ENCODE measurements around the gene DPPA3. TPM values are rescaled to one million over a fixed set of nuclear protein-coding genes. Genes with fewer than 3 reads are reported as not detected.

Gene DPPA3
- total RNA-seq, 2 donors from 2014 or later, result 1.3 to 4.6 TPM

- Mint-ChIP-seq H3K27me3 (ENCODE audit: insufficient read depth) (no peaks in the 10 kb centered on the region), H3K4me3 (no peak overlapping the region), H3K36me3 (ENCODE audit: low read depth) (no peaks in the 10 kb centered on the region), H3K27ac (no peak overlapping the region), H3K4me1 (peaks cover 19% of the 10 kb centered on the region), H3K9me3 (no peaks in the 10 kb centered on the region)
- Histone ChIP-seq H3K27me3 (ENCODE audit: control insufficient read depth, insufficient read depth, low read length, poor library complexity, severe bottlenecking) (no peaks in the 10 kb centered on the region), H3K9me3 (ENCODE audit: control insufficient read depth, low read length) (no peaks in the 10 kb centered on the region), H3K36me3 (ENCODE audit: control insufficient read depth, insufficient read depth, low read length) (no peaks in the 10 kb centered on the region), H3K4me3 (ENCODE audit: low read length) (no peak overlapping the region), H3K9ac (ENCODE audit: extremely low read depth, low read length, poor library complexity, severe bottlenecking) (no peak overlapping the region), H3K27ac (ENCODE audit: low read depth, low read length) (no peak overlapping the region), H3K4me1 (ENCODE audit: control insufficient read depth, insufficient read depth, low read length) (peaks cover 9% of the 10 kb centered on the region)
- TF ChIP-seq CTCF (conservative IDR thresholded peaks at IDR 0.05), result peak; percentile 37
- DNase-seq, result no peak
- WGBS, 2 experiments (ENCODE audit: insufficient coverage in 1 of 2, insufficient read length in 1 of 2), result 90 to 96% methylated on average over 5 to 8 of the region's 8 CpGs
Measured at GRCh38 chr12:7678744-7679143, 32.5 kb upstream of the DPPA3 start.

- H3K27me3 Mint-ChIP-seq (ENCODE audit: insufficient read depth), result no peaks in the 10 kb centered on the region
- no peaks in the 10 kb centered on the region for H3K27me3 ChIP-seq (ENCODE audit: control insufficient read depth, insufficient read depth, low read length, poor library complexity, severe bottlenecking)
- H3K36me3 ChIP-seq (ENCODE audit: control insufficient read depth, insufficient read depth, low read length), result no peaks in the 10 kb centered on the region
- H3K4me3 Mint-ChIP-seq, result no peak overlapping the region
- 87 to 90% methylated on average over 6 to 9 of the region's 9 CpGs for WGBS, 2 experiments (ENCODE audit: insufficient coverage in 1 of 2, insufficient read length in 1 of 2)
- no peak overlapping the region for H3K27ac Mint-ChIP-seq
- H3K9ac ChIP-seq (ENCODE audit: extremely low read depth, low read length, poor library complexity, severe bottlenecking), result no peak overlapping the region
- TF ChIP-seq CTCF (conservative IDR thresholded peaks at IDR 0.05), result no peak
- no peak for DNase-seq
- H3K36me3 Mint-ChIP-seq (ENCODE audit: low read depth), result no peaks in the 10 kb centered on the region
- peaks cover 19% of the 10 kb centered on the region for H3K4me1 Mint-ChIP-seq
- no peak overlapping the region for H3K4me3 ChIP-seq (ENCODE audit: low read length)
- no peaks in the 10 kb centered on the region for H3K9me3 Mint-ChIP-seq
- no peak overlapping the region for H3K27ac ChIP-seq (ENCODE audit: low read depth, low read length)
- no peaks in the 10 kb centered on the region for H3K9me3 ChIP-seq (ENCODE audit: control insufficient read depth, low read length)
- H3K4me1 ChIP-seq (ENCODE audit: control insufficient read depth, insufficient read depth, low read length), result peaks cover 9% of the 10 kb centered on the region
Measured at GRCh38 chr12:7679251-7680045, 31.8 kb upstream of the DPPA3 start.

DNA sequence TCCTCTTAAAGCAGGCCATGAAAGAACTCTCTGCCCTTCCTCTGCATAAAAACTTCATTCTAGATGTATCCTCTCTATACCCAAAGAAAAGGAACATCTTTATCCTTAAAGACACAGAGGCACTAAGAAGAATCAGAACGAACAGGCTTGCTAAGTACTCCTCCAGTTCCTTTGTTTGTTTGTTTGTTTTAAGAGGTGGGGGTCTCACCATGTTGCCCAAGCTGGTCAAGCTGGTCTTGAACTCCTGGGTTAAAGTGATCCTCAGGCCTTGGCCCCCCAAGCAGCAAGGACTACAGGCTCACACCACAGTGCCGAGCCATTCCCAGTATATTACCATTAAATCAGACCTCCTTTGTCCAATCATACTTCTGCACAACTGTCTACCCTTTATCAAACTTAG, 29.7 kb upstream of the DPPA3 start:
- 56 to 83% methylated on average over 1 to 2 of the region's 2 CpGs for WGBS, 2 experiments (ENCODE audit: insufficient coverage in 1 of 2, insufficient read length in 1 of 2)
- Mint-ChIP-seq H3K27me3 (ENCODE audit: insufficient read depth) (no peaks in the 10 kb centered on the region), H3K36me3 (ENCODE audit: low read depth) (no peaks in the 10 kb centered on the region), H3K4me3 (no peak overlapping the region), H3K9me3 (peaks cover 5% of the 10 kb centered on the region), H3K4me1 (peaks cover 19% of the 10 kb centered on the region), H3K27ac (no peak overlapping the region)
- Histone ChIP-seq H3K27ac (ENCODE audit: low read depth, low read length) (no peak overlapping the region), H3K4me1 (ENCODE audit: control insufficient read depth, insufficient read depth, low read length) (peaks cover 9% of the 10 kb centered on the region), H3K9me3 (ENCODE audit: control insufficient read depth, low read length) (no peaks in the 10 kb centered on the region), H3K9ac (ENCODE audit: extremely low read depth, low read length, poor library complexity, severe bottlenecking) (no peak overlapping the region), H3K27me3 (ENCODE audit: control insufficient read depth, insufficient read depth, low read length, poor library complexity, severe bottlenecking) (no peaks in the 10 kb centered on the region), H3K4me3 (ENCODE audit: low read length) (no peak overlapping the region), H3K36me3 (ENCODE audit: control insufficient read depth, insufficient read depth, low read length) (no peaks in the 10 kb centered on the region)
- DNase-seq, result no peak
- TF ChIP-seq CTCF (conservative IDR thresholded peaks at IDR 0.05), result no peak
